Skeletal muscle satellite cell (primary cell): Measurements from ENCODE around the gene GALC.
"Not testable (repeated sequence)": the region's sequence is repeated elsewhere in the genome, so short reads cannot be mapped to it uniquely, and the experiment has no call there.

Experiments used
- H3K27me3 ChIP-seq: 2 replicates; pipeline ENCODE4 v1.7.0; 2013; ENCODE audit warnings: low read length; ENCODE audit not compliant: control insufficient read depth, insufficient read depth
- H3K36me3 ChIP-seq: 2 replicates; pipeline ENCODE4 v1.7.0; 2013; ENCODE audit warnings: mild to moderate bottlenecking, control low read depth, low read length; ENCODE audit not compliant: insufficient read depth
- H3K4me1 ChIP-seq: 2 replicates; pipeline ENCODE4 v1.7.0; 2013; ENCODE audit warnings: low read length; ENCODE audit not compliant: control insufficient read depth, insufficient read depth
- H3K4me2 ChIP-seq: 2 replicates; pipeline ENCODE4 v1.7.0; 2013; ENCODE audit warnings: mild to moderate bottlenecking, low read length
- H3K4me3 ChIP-seq: 2 replicates; pipeline ENCODE4 v1.7.0; 2013; ENCODE audit warnings: low read length
- H3K9ac ChIP-seq: 2 replicates; pipeline ENCODE4 v1.7.0; 2013; ENCODE audit warnings: mild to moderate bottlenecking, low read depth, low read length, moderate library complexity
- H3K9me3 ChIP-seq: replicated peaks from 2 replicates; pipeline ENCODE4 v1.7.0; 2013; ENCODE audit warnings: mild to moderate bottlenecking, control low read depth, low read length

The GALC gene

GRCh38 chr14:88024252-88025086 lies 31.5 kb upstream of the GALC start:
- H3K4me2 ChIP-seq, H3K4me3 ChIP-seq, H3K36me3 ChIP-seq, H3K9me3 ChIP-seq, H3K4me1 ChIP-seq, H3K9ac ChIP-seq, H3K27me3 ChIP-seq: not testable (repeated sequence)

- no peaks in the 10 kb centered on the region for H3K27me3 ChIP-seq
- H3K9ac ChIP-seq = no peak overlapping the region
- no peak overlapping the region for H3K4me3 ChIP-seq
- no peak overlapping the region for H3K4me2 ChIP-seq
- no peaks in the 10 kb centered on the region for H3K4me1 ChIP-seq
- no peaks in the 10 kb centered on the region for H3K9me3 ChIP-seq
- no peaks in the 10 kb centered on the region for H3K36me3 ChIP-seq
These were observed 30.7 kb upstream of the GALC start for GRCh38 chr14:88023658-88024187.

GRCh38 chr14:88017535-88017934 lies 24.6 kb upstream of the GALC start:
- H3K4me3 ChIP-seq = no peak overlapping the region
- H3K36me3 ChIP-seq = no peaks in the 10 kb centered on the region
- no peaks in the 10 kb centered on the region for H3K4me1 ChIP-seq
- peaks cover 3% of the 10 kb centered on the region for H3K27me3 ChIP-seq
- H3K4me2 ChIP-seq = no peak overlapping the region
- H3K9ac ChIP-seq = no peak overlapping the region
- H3K9me3 ChIP-seq = no peaks in the 10 kb centered on the region

- H3K27me3 ChIP-seq = peaks cover 3% of the 10 kb centered on the region
- H3K4me1 ChIP-seq = peaks cover 2% of the 10 kb centered on the region
- no peak overlapping the region for H3K9ac ChIP-seq
- no peaks in the 10 kb centered on the region for H3K9me3 ChIP-seq
- H3K36me3 ChIP-seq = no peaks in the 10 kb centered on the region
- no peak overlapping the region for H3K4me3 ChIP-seq
- H3K4me2 ChIP-seq = no peak overlapping the region
These were observed 23.8 kb upstream of the GALC start for GRCh38 chr14:88016768-88017167.

GRCh38 chr14:88013750-88014349 lies 20.9 kb upstream of the GALC start:
- peaks cover 3% of the 10 kb centered on the region for H3K27me3 ChIP-seq
- H3K4me1 ChIP-seq = peaks cover 7% of the 10 kb centered on the region
- no peak overlapping the region for H3K9ac ChIP-seq
- H3K4me3 ChIP-seq = no peak overlapping the region
- H3K36me3 ChIP-seq = no peaks in the 10 kb centered on the region
- no peaks in the 10 kb centered on the region for H3K9me3 ChIP-seq
- peak overlapping the region; percentile 55 for H3K4me2 ChIP-seq

- Histone ChIP-seq H3K36me3 (no peaks in the 10 kb centered on the region), H3K27me3 (peaks cover 3% of the 10 kb centered on the region), H3K4me3 (no peak overlapping the region), H3K4me2 (no peak overlapping the region), H3K9ac (no peak overlapping the region), H3K4me1 (peaks cover 7% of the 10 kb centered on the region), H3K9me3 (no peaks in the 10 kb centered on the region)
These were observed 19.5 kb upstream of the GALC start for GRCh38 chr14:88012495-88012894.

- Histone ChIP-seq H3K27me3 (no peaks in the 10 kb centered on the region), H3K9ac (no peak overlapping the region), H3K9me3 (no peaks in the 10 kb centered on the region), H3K4me1 (peaks cover 7% of the 10 kb centered on the region), H3K36me3 (no peaks in the 10 kb centered on the region), H3K4me2 (no peak overlapping the region), H3K4me3 (no peak overlapping the region)
These were observed 17.3 kb upstream of the GALC start for GRCh38 chr14:88010331-88010730.

GRCh38 chr14:88009486-88009885 lies 16.5 kb upstream of the GALC start:
- Histone ChIP-seq H3K9ac (no peak overlapping the region), H3K4me3 (no peak overlapping the region), H3K4me2 (no peak overlapping the region), H3K27me3 (no peaks in the 10 kb centered on the region), H3K9me3 (no peaks in the 10 kb centered on the region), H3K4me1 (peaks cover 7% of the 10 kb centered on the region), H3K36me3 (no peaks in the 10 kb centered on the region)

GRCh38 chr14:88008039-88008742 lies 15.2 kb upstream of the GALC start:
- no peak overlapping the region for H3K9ac ChIP-seq
- no peaks in the 10 kb centered on the region for H3K36me3 ChIP-seq
- no peaks in the 10 kb centered on the region for H3K27me3 ChIP-seq
- H3K4me1 ChIP-seq = peaks cover 7% of the 10 kb centered on the region
- H3K9me3 ChIP-seq = no peaks in the 10 kb centered on the region
- H3K4me2 ChIP-seq = no peak overlapping the region
- H3K4me3 ChIP-seq = no peak overlapping the region

- Histone ChIP-seq H3K4me3 (no peak overlapping the region), H3K9me3 (no peaks in the 10 kb centered on the region), H3K4me1 (peaks cover 7% of the 10 kb centered on the region), H3K4me2 (no peak overlapping the region), H3K36me3 (no peaks in the 10 kb centered on the region), H3K9ac (no peak overlapping the region), H3K27me3 (no peaks in the 10 kb centered on the region)
These were observed 14.6 kb upstream of the GALC start for GRCh38 chr14:88007608-88008007.

- H3K9me3 ChIP-seq = no peaks in the 10 kb centered on the region
- H3K36me3 ChIP-seq = no peaks in the 10 kb centered on the region
- H3K9ac ChIP-seq = no peak overlapping the region
- no peak overlapping the region for H3K4me3 ChIP-seq
- H3K4me1 ChIP-seq = no peaks in the 10 kb centered on the region
- no peak overlapping the region for H3K4me2 ChIP-seq
- H3K27me3 ChIP-seq = no peaks in the 10 kb centered on the region
These were observed 13.2 kb upstream of the GALC start for GRCh38 chr14:88005978-88006851.
